HL-60 (cell line): ENCODE data around the gene ECHS1.

Experiments used
- GABPA ChIP-seq: IDR thresholded peaks from 2 replicates; pipeline ENCODE4 v1.6.1; 2012; ENCODE audit warnings: low read depth
- POLR2AphosphoS5 ChIP-seq: IDR thresholded peaks from 2 replicates; pipeline ENCODE4 v1.6.1; 2012; ENCODE audit warnings: low read depth
- REST ChIP-seq: IDR thresholded peaks from 2 replicates; pipeline ENCODE4 v1.6.1; 2012; ENCODE audit warnings: low read depth; ENCODE audit not compliant: insufficient replicate concordance
- SPI1 ChIP-seq: IDR thresholded peaks from 2 replicates; pipeline ENCODE4 v1.6.1; 2012; ENCODE audit warnings: low read depth, mild to moderate bottlenecking, borderline replicate concordance
- TF ChIP-seq, protein P1 (sequence below): IDR thresholded peaks from one replicate; pipeline ENCODE4 v1.5.1; 2011; ENCODE audit warnings: low read length, control low read depth, inconsistent platforms; ENCODE audit not compliant: insufficient read depth

DNA sequence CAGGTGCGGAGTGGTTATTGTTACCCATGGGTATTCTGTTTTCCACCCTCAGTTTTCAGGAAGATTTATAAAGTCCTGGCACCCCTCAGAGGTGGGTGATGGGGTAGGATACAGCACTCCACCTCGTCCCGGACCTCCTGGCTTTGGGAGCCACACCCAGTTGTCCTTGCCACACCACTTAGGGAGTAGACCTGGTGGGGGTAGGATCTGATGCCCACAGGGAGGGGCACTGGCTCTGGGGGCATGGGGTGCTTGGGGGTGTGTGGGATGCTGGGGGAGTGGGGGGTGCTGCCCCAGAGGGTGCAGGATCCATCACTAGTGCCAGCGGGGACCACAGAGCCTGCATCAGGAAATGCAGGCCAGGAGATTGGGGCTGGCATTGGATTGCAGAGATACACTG lies 60.0 kb downstream of the ECHS1 start:
- TF ChIP-seq, protein P1, sequence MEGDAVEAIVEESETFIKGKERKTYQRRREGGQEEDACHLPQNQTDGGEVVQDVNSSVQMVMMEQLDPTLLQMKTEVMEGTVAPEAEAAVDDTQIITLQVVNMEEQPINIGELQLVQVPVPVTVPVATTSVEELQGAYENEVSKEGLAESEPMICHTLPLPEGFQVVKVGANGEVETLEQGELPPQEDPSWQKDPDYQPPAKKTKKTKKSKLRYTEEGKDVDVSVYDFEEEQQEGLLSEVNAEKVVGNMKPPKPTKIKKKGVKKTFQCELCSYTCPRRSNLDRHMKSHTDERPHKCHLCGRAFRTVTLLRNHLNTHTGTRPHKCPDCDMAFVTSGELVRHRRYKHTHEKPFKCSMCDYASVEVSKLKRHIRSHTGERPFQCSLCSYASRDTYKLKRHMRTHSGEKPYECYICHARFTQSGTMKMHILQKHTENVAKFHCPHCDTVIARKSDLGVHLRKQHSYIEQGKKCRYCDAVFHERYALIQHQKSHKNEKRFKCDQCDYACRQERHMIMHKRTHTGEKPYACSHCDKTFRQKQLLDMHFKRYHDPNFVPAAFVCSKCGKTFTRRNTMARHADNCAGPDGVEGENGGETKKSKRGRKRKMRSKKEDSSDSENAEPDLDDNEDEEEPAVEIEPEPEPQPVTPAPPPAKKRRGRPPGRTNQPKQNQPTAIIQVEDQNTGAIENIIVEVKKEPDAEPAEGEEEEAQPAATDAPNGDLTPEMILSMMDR = no peak
- no peak for TF ChIP-seq POLR2AphosphoS5
- TF ChIP-seq REST = no peak
- TF ChIP-seq GABPA = no peak
- no peak for TF ChIP-seq SPI1
